Activated CD4-positive, alpha-beta T cell treated with anti-CD3 and anti-CD28 coated beads for 48 hours (primary cell): ENCODE data around the gene UGT1A7.

ENCODE experiments used
- DNase-seq: peaks from one replicate; pipeline ENCODE4 v3.0.0-alpha.2; 2020

The UGT1A7 gene

GRCh38 chr2:233764761-233765160, 83.1 kb downstream of the UGT1A7 start:
- DNase-seq, result no peak

DNA sequence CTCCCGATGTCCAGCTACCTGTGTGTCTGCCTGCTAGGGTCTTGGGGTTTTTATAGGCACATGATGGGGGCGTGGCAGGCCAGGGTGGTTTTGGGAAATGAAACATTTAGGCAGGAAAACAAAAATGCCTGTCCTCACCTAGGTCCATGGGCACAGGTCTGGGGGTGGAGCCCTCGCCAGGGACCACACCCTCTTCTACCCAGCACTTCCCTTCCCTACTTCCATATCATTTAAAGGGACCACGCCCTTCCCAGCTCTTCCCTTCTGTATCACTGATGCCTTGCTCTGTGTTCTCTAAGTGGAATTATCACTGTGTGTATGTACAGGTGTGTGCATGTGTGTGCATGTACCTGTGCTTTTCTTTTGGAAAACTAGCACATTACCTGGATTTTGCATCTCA, 84.7 kb downstream of the UGT1A7 start:
- DNase-seq, result no peak

- no peak for DNase-seq
Measured at GRCh38 chr2:233768076-233768475, 86.4 kb downstream of the UGT1A7 start.

GRCh38 chr2:233769260-233769659, 87.6 kb downstream of the UGT1A7 start:
- DNase-seq, result no peak

GRCh38 chr2:233772153-233772552, 90.5 kb downstream of the UGT1A7 start:
- DNase-seq, result no peak

DNA sequence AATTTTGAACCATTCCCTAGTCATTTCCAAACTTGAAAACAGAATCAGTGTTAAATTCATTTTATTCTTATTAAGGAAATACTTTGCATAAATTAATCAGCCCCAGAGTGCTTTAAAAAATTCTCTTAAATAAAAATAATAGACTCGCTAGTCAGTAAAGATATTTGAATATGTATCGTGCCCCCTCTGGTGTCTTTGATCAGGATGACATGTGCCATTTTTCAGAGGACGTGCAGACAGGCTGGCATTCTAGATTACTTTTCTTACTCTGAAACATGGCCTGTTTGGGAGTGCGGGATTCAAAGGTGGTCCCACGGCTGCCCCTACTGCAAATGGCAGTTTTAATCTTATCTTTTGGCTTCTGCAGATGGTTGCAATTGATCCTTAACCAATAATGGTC, 90.9 kb downstream of the UGT1A7 start:
- no peak for DNase-seq

DNA sequence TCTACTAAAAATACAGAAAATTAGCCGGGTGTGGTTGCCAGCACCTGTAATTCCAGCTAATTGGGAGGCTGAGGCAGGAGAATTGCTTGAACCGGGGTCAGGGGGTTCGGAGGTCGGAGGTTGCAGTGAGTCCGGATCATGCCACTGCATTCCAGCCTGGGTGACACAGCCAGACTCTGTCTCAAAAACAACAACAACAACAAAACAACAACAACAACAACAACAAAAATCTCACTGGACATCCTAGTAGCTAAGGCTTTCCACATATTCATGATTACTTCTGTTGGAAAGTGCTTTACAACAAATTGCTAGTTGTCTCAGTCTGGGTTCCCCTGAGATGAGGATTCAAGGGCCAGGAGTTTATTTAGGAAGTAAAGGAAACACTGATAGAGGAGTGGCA, 92.2 kb downstream of the UGT1A7 start:
- no peak for DNase-seq

- no peak for DNase-seq
Measured at GRCh38 chr2:233775414-233775813, 93.7 kb downstream of the UGT1A7 start.

DNA sequence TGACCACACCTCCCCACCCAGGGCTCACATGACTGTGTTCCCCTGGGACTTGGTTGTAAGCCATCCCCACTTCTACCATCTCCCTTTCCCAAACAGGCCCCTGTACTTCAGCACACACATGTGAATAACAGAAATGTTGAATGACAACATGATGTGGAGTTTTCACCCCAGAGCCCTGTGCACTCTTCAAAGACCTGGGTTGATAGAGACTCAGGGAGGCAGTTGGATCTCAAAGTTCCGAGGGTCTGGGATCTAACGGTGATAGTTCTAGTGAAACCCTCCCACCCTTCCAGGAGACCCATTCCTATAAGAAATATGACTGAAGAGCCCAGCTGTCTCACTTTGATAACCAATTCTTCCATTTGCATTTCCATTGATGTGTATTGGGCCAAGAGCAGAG, 96.3 kb downstream of the UGT1A7 start, which contains the start of gene MROH2A:
Gene MROH2A, plus strand, starts transcription at position 301 of the 400 bp plus-strand sequence. CDS start 1,029 bp downstream, outside the sequence.
- DNase-seq, result no peak

DNA sequence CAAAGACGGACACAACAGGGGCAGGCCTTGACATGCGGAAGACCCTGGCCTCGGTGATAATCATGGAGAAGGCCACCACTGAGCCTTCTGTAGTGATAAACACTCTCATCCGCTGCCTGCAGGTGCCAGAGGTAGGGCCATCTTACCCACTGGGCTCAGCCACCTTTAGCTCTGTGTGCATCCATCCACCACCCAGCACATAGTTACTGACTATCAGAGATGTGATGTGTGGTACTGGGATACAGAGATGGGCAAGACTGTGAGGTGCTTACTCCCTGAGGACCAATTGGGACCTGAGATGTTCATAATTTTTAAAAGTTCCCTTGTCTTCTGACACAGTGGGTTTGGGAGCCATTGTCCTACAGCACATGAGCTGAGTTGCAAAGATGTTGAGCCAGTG, 98.0 kb downstream of the UGT1A7 start:
- DNase-seq, result no peak

DNA sequence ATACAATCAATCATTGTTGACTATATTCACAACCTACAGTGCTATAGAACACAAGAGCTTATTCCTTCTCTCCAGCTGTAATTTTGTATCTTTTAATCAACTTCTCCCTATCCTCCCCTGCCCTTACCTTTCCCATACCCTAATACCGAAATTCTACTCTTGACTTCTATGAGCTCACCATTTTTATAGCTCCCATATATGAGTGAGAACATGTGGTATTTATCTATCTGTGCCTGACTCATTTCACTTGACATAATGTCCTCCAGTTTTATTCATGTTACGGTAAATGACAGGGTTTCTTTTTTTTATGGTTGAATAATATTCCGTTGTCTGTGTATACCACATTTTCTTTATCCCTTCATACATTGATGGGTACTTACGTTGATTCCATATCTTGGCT, 99.1 kb downstream of the UGT1A7 start:
- no peak for DNase-seq

DNA sequence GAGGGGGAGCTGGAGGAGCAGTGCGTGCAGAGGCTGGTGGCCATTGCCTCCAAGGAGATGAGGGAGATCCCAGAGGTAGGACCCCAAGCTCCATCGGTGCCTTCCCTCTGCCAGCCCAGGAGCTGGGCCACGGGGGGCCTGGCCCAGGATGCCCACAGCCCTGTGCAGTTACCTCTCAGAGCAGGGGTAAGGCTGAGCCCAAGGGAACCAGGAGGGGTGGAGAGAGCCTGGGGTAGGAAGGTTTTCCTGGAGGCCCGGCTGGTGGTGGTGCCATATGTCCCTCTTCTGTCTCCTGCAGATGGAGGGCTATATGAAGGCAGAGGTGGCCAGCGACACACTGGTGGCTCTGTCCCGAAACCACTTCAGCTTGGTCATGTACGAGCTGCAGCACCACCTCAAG, 107.9 kb downstream of the UGT1A7 start:
- DNase-seq, result no peak

- no peak for DNase-seq
Measured at GRCh38 chr2:233791151-233791882, 109.6 kb downstream of the UGT1A7 start.

GRCh38 chr2:233791883-233792329, 110.2 kb downstream of the UGT1A7 start:
- no peak for DNase-seq

DNA sequence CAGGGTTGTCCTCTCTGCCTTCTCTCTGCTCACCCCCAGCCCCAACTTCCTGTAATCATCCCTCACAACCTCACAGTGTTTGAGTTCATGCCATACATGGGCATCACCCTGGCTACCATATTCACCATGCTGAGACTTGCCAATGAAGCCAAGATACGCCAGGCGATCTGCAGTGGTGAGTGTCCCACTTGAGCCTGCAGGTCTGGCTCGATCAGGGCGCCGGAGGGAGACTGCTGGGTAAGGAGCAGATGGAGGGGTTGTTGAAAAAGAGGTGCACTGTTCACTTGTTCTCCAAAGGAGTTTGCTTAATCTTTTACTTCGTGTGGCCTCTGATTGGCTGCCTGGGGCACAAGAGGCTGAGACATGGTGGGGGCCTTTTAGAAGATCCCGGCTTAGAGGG, 111.0 kb downstream of the UGT1A7 start:
- DNase-seq, result no peak

DNA sequence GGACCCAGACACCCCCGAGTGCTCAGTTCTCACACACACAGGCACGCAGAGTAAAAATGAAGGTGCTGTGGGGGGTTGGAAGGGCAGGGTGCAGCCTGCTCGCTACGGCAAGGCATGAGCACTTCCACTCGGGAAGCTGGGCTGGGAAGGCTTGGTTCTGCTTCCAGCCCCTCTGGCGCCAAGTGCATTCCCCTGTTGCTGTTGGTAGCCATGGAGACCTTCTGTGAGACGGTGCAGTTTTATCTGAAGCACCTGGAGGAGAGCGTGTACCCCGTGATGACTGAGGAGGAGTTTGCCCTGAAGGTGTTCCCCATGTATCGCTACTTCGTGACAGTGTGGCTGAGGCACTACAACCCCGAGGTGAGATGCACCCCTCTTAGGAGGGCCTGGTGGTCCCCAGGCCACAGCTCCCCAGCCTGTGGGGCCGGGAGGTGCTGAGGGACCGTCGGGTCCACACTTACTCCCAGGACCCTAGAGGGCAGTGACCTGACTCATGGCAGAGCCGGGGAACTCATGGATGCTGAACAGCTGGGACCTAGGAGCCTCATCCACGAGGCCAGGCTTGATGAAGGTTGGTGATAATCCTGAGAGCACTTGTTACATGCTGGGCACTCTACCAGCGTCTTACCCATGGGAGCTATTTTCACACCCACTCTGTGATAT, 111.9 kb downstream of the UGT1A7 start:
- DNase-seq, result no peak

DNA sequence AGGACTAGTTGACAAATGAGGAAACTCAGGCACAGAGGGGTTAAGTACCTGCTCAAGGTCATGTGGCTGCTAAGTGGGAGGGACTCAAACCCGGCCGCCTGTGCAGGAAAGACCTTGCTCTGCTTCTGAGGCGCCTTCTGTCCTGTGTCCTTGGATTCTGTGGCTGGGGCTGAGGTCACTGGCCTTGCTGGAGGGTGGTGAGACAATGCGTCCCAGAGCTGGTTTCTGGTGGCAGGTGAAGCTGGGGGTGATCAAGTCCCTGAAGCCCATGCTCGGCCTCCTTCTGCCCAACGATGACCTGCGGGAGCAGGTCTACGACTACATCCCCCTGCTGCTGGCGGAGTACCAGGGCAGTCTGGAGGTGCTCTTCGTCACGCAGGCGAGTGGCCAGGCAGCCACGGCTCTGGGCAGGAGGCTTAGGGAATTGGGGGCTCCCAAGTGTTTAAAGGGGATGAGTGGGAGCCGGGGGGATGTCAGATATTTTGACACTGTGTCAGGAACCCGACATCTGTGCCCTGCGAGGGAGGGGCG, 112.5 kb downstream of the UGT1A7 start:
- DNase-seq, result no peak

- no peak for DNase-seq
Measured at GRCh38 chr2:233795735-233796171, 114.1 kb downstream of the UGT1A7 start.

- no peak for DNase-seq
Measured at GRCh38 chr2:233796254-233796653, 114.6 kb downstream of the UGT1A7 start.

- DNase-seq, result no peak
Measured at GRCh38 chr2:233798335-233799086, 116.8 kb downstream of the UGT1A7 start.

DNA sequence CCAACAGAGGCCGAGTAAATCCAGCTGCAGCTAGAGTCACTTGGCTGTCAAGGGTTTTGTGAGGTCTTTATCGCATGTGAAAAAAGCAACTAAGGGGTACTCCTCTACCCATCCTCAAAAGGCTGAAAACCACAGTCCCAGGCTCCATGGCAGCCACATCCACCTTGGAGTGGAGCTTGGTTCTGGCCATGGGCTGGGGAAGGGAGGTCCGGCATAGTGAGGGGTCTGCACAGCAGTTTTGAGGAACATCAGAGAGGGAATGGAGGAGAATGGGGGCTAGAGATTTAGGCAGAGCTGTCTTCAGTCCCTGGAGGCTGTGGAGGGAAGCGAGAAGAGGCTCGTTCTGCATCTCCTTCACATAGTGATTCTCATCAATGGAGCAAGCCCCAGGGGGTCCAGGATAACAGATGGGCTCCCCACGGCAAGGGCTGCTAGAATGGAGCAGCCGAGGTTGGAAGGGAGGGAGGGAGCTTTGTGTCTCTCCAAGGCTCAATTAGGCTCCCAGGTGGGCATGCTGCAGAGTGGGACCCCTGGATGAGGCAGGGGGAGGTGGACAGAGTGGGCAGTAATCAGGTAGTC, 117.5 kb downstream of the UGT1A7 start:
- DNase-seq, result no peak

- no peak for DNase-seq
Measured at GRCh38 chr2:233799716-233800115, 118.0 kb downstream of the UGT1A7 start.

- DNase-seq, result no peak
Measured at GRCh38 chr2:233800208-233800607, 118.5 kb downstream of the UGT1A7 start.
